Neural cell (in vitro differentiated cells): ENCODE data around the gene NEK10. TPM values are rescaled to one million over a fixed set of nuclear protein-coding genes. Genes with fewer than 3 reads are reported as not detected.

Source experiments
- H2AFZ ChIP-seq: fragments of 200-600, 300-800 bp; sonication (generic), shearing (Covaris generic); 2 replicates; pipeline ENCODE4 v1.6.0; 2014; ENCODE audit warnings: low read depth, mild to moderate bottlenecking, antibody characterized with exemption, low read length, moderate library complexity
- H3F3A ChIP-seq: fragments of 200-600 bp; shearing (Covaris generic); 2 replicates; pipeline ENCODE4 v1.6.1; 2016; ENCODE audit warnings: mild to moderate bottlenecking, moderate library complexity, mixed read lengths, antibody characterized with exemption, low read length; ENCODE audit not compliant: insufficient read depth, poor library complexity, severe bottlenecking
- H3K27ac ChIP-seq: fragments of 200-600, 300-800 bp; sonication (generic), shearing (Covaris generic); 2 replicates; pipeline ENCODE4 v1.5.1; 2014; ENCODE audit warnings: mild to moderate bottlenecking, low read length, moderate library complexity
- H3K27me3 ChIP-seq: fragments of 300-800, 200-600 bp; sonication (generic), shearing (Covaris generic); 2 replicates; pipeline ENCODE4 v1.6.0; 2014; ENCODE audit warnings: mild to moderate bottlenecking, low read depth, low read length, moderate library complexity; ENCODE audit not compliant: insufficient read depth
- H3K36me3 ChIP-seq: fragments of 300-800, 200-600 bp; sonication (generic), shearing (Covaris generic); 2 replicates; pipeline ENCODE4 v1.5.1; 2014; ENCODE audit warnings: mild to moderate bottlenecking, antibody characterized with exemption, low read length, moderate library complexity; ENCODE audit not compliant: insufficient read depth
- H3K4me2 ChIP-seq: fragments of 300-800, 200-600 bp; sonication (generic), shearing (Covaris generic); 2 replicates; pipeline ENCODE4 v1.6.0; 2014; ENCODE audit warnings: mild to moderate bottlenecking, low read length
- H3K4me3 ChIP-seq: fragments of 300-800, 200-600 bp; sonication (generic), shearing (Covaris generic); 2 replicates; pipeline ENCODE4 v1.5.1; 2014; ENCODE audit warnings: mild to moderate bottlenecking, low read length, moderate library complexity
- H3K79me2 ChIP-seq: fragments of 200-600 bp; shearing (Covaris generic); replicated peaks from 2 replicates; pipeline ENCODE4 v1.6.0; 2014; ENCODE audit warnings: mild to moderate bottlenecking, low read length, moderate library complexity; ENCODE audit not compliant: insufficient read depth
- H3K9ac ChIP-seq: fragments of 300-800, 200-600 bp; sonication (generic), shearing (Covaris generic); 2 replicates; pipeline ENCODE4 v1.6.1; 2016; ENCODE audit warnings: mild to moderate bottlenecking, low read length, mixed read lengths
- H3K9me2 ChIP-seq: fragments of 200-600 bp; shearing (Covaris generic); 2 replicates; pipeline ENCODE4 v1.6.1; 2016; ENCODE audit warnings: mild to moderate bottlenecking, low read length, mixed read lengths; ENCODE audit not compliant: insufficient read depth
- H3K9me3 ChIP-seq: fragments of 200-600, 300-800 bp; sonication (generic), shearing (Covaris generic); 2 replicates; pipeline ENCODE4 v1.6.1; 2016; ENCODE audit warnings: mild to moderate bottlenecking, mixed run types, low read length, moderate library complexity, mixed read lengths
- H4K20me1 ChIP-seq: fragments of 200-600 bp; shearing (Covaris generic); 2 replicates; pipeline ENCODE4 v1.6.1; 2016; ENCODE audit warnings: mild to moderate bottlenecking, mixed run types; ENCODE audit not compliant: insufficient read depth
- EP300 ChIP-seq: fragments of 450-650 bp; conservative IDR thresholded peaks from 2 replicates; pipeline ENCODE4 v1.6.1; 2014; ENCODE audit warnings: antibody characterized with exemption, mild to moderate bottlenecking, moderate library complexity; ENCODE audit not compliant: poor library complexity, severe bottlenecking
- EZH2 ChIP-seq: fragments of 200-600, 300-800 bp; shearing (Covaris generic), sonication (generic); IDR thresholded peaks from 2 replicates; pipeline ENCODE4 v1.6.1; 2014; ENCODE audit warnings: antibody characterized with exemption, low read length, borderline replicate concordance, mild to moderate bottlenecking; ENCODE audit not compliant: insufficient read depth, poor library complexity, severe bottlenecking
- MXI1 ChIP-seq: fragments of 450-650 bp; conservative IDR thresholded peaks from 2 replicates; pipeline ENCODE4 v1.6.1; 2014; ENCODE audit warnings: antibody characterized with exemption, mild to moderate bottlenecking; ENCODE audit not compliant: poor library complexity, severe bottlenecking
- POLR2AphosphoS5 ChIP-seq: IDR thresholded peaks from 2 replicates; pipeline ENCODE4 v1.6.1; 2012
- RAD21 ChIP-seq: fragments of 450-650 bp; conservative IDR thresholded peaks from 2 replicates; pipeline ENCODE4 v1.6.1; 2014; ENCODE audit warnings: antibody characterized with exemption, mild to moderate bottlenecking, moderate library complexity
- SMC3 ChIP-seq: fragments of 450-650 bp; conservative IDR thresholded peaks from 2 replicates; pipeline ENCODE4 v1.6.1; 2014; ENCODE audit warnings: antibody characterized with exemption, mild to moderate bottlenecking, moderate library complexity; ENCODE audit not compliant: poor library complexity
- TAF1 ChIP-seq: IDR thresholded peaks from 2 replicates; pipeline ENCODE4 v1.6.1; 2012; ENCODE audit warnings: low read depth
- polyA plus RNA-seq: library from polyadenylated mRNA; depleted of rRNA; stranded (reverse); fragments of >200 nt; gene quantifications from 2 replicates; pipeline ENCODE4 v1.2.3, GENCODE V29; 2014
- TF ChIP-seq, protein P1 (sequence below): fragments of 450-650 bp; IDR thresholded peaks from 2 replicates; pipeline ENCODE4 v1.5.1; 2014; ENCODE audit warnings: antibody characterized with exemption, mild to moderate bottlenecking, moderate library complexity; ENCODE audit not compliant: poor library complexity, severe bottlenecking
- TF ChIP-seq, protein P2 (sequence below): IDR thresholded peaks from 2 replicates; pipeline ENCODE4 v1.6.1; 2012; ENCODE audit warnings: borderline replicate concordance

The NEK10 gene
- polyA plus RNA-seq, 1 donor from 2014 or later: 17.6 TPM

DNA sequence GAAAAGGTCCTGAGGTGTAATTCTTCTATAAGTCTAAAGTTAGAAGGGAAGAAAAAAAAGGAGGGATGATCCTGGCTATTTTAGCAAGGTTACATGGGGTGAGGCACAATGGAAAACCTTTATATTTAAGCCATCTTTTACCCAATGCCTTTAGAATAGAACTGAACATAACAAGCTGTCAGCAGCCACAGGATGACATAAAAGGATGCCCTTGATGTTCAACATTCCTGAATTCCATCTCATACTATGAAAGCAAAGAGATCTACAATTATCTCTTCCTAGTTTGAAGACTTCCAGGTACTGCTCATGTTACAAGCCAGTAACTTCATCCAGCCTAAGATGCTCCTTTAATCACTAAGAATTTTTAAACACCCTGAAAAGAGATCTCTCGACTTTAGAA lies 26.9 kb downstream of the NEK10 start:
- TF ChIP-seq, protein P1, sequence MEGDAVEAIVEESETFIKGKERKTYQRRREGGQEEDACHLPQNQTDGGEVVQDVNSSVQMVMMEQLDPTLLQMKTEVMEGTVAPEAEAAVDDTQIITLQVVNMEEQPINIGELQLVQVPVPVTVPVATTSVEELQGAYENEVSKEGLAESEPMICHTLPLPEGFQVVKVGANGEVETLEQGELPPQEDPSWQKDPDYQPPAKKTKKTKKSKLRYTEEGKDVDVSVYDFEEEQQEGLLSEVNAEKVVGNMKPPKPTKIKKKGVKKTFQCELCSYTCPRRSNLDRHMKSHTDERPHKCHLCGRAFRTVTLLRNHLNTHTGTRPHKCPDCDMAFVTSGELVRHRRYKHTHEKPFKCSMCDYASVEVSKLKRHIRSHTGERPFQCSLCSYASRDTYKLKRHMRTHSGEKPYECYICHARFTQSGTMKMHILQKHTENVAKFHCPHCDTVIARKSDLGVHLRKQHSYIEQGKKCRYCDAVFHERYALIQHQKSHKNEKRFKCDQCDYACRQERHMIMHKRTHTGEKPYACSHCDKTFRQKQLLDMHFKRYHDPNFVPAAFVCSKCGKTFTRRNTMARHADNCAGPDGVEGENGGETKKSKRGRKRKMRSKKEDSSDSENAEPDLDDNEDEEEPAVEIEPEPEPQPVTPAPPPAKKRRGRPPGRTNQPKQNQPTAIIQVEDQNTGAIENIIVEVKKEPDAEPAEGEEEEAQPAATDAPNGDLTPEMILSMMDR: no peak
- TF ChIP-seq MXI1 (no peak), SMC3 (no peak), RAD21 (no peak), POLR2AphosphoS5 (no peak), EZH2 (no peak), EP300 (no peak), TAF1 (no peak)
- TF ChIP-seq, protein P2, sequence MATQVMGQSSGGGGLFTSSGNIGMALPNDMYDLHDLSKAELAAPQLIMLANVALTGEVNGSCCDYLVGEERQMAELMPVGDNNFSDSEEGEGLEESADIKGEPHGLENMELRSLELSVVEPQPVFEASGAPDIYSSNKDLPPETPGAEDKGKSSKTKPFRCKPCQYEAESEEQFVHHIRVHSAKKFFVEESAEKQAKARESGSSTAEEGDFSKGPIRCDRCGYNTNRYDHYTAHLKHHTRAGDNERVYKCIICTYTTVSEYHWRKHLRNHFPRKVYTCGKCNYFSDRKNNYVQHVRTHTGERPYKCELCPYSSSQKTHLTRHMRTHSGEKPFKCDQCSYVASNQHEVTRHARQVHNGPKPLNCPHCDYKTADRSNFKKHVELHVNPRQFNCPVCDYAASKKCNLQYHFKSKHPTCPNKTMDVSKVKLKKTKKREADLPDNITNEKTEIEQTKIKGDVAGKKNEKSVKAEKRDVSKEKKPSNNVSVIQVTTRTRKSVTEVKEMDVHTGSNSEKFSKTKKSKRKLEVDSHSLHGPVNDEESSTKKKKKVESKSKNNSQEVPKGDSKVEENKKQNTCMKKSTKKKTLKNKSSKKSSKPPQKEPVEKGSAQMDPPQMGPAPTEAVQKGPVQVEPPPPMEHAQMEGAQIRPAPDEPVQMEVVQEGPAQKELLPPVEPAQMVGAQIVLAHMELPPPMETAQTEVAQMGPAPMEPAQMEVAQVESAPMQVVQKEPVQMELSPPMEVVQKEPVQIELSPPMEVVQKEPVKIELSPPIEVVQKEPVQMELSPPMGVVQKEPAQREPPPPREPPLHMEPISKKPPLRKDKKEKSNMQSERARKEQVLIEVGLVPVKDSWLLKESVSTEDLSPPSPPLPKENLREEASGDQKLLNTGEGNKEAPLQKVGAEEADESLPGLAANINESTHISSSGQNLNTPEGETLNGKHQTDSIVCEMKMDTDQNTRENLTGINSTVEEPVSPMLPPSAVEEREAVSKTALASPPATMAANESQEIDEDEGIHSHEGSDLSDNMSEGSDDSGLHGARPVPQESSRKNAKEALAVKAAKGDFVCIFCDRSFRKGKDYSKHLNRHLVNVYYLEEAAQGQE: no peak
- Histone ChIP-seq H3K79me2 (no peaks in the 10 kb centered on the region), H3K9me3 (no peaks in the 10 kb centered on the region), H3K4me2 (no peak overlapping the region), H3K36me3 (no peaks in the 10 kb centered on the region), H4K20me1 (no peaks in the 10 kb centered on the region), H3K27me3 (no peaks in the 10 kb centered on the region), H3K9me2 (no peaks in the 10 kb centered on the region), H3K9ac (no peak overlapping the region), H3K27ac (no peak overlapping the region), H3K4me3 (no peak overlapping the region), H2AFZ (no peak overlapping the region), H3F3A (no peaks in the 10 kb centered on the region)

DNA sequence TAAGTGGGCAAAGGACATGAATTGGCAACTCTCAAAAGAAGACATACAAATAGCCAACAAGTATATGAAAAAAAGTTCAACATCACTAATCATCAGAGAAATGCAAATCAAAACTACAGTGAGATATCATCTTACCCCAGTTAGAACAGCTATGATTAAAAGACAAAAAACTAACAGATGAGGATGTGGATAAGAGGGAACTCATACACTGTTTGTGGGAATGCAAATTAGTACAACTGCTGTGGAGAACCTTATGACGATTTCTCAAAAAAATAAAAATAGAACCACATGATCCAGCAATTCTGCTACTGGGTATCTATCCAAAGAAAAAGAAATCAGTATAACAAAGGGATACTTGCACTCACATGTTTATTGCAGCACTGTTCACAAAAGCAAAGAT lies 28.6 kb downstream of the NEK10 start:
- no peaks in the 10 kb centered on the region for H3K27me3 ChIP-seq
- H3K36me3 ChIP-seq: no peaks in the 10 kb centered on the region
- H3K9me3 ChIP-seq: no peaks in the 10 kb centered on the region
- no peak overlapping the region for H3K4me3 ChIP-seq
- TF ChIP-seq TAF1: no peak
- TF ChIP-seq RAD21: no peak
- TF ChIP-seq, protein P2: no peak
- no peak for TF ChIP-seq EP300
- no peak for TF ChIP-seq EZH2
- TF ChIP-seq POLR2AphosphoS5: no peak
- TF ChIP-seq, protein P1: no peak
- no peak for TF ChIP-seq MXI1
- no peak for TF ChIP-seq SMC3
- H3K4me2 ChIP-seq: no peak overlapping the region
- no peak overlapping the region for H3K27ac ChIP-seq
- no peak overlapping the region for H3K9ac ChIP-seq
- H4K20me1 ChIP-seq: no peaks in the 10 kb centered on the region
- no peaks in the 10 kb centered on the region for H3K9me2 ChIP-seq
- no peak overlapping the region for H2AFZ ChIP-seq
- H3F3A ChIP-seq: no peaks in the 10 kb centered on the region
- no peaks in the 10 kb centered on the region for H3K79me2 ChIP-seq
